CD4-positive, alpha-beta T cell treated with Interleukin-6 for 4 hours (primary cell): Measurements from ENCODE around the gene TRDN.
"Not testable (repeated sequence)": the region's sequence is repeated elsewhere in the genome, so short reads cannot be mapped to it uniquely, and the experiment has no call there.

Source experiments
- DNase-seq: peaks from one replicate; pipeline ENCODE4 v3.0.0-alpha.2; 2020; ENCODE audit warnings: mixed read lengths

TRDN gene

GRCh38 chr6:123393331-123393730 lies 243.4 kb downstream of the TRDN start:
- DNase-seq, result no peak

GRCh38 chr6:123383718-123384117 lies 253.0 kb downstream of the TRDN start:
- no peak for DNase-seq

GRCh38 chr6:123380257-123380656 lies 256.5 kb downstream of the TRDN start:
- no peak for DNase-seq

- DNase-seq, result no peak
Observed at GRCh38 chr6:123372737-123373136, 264.0 kb downstream of the TRDN start.

GRCh38 chr6:123363912-123364311 lies 272.8 kb downstream of the TRDN start:
- DNase-seq, result no peak

GRCh38 chr6:123360359-123360758 lies 276.4 kb downstream of the TRDN start:
- no peak for DNase-seq

GRCh38 chr6:123352705-123353104 lies 284.0 kb downstream of the TRDN start:
- no peak for DNase-seq

GRCh38 chr6:123352279-123352678 lies 284.5 kb downstream of the TRDN start:
- DNase-seq, result no peak

- no peak for DNase-seq
Observed at GRCh38 chr6:123343836-123344235, 292.9 kb downstream of the TRDN start.

- DNase-seq, result no peak
Observed at GRCh38 chr6:123338394-123338793, 298.4 kb downstream of the TRDN start.

GRCh38 chr6:123333000-123333756 lies 303.6 kb downstream of the TRDN start:
- DNase-seq, result no peak

GRCh38 chr6:123332070-123332469 lies 304.7 kb downstream of the TRDN start:
- DNase-seq, result no peak

GRCh38 chr6:123329337-123329736 lies 307.4 kb downstream of the TRDN start:
- no peak for DNase-seq

GRCh38 chr6:123323452-123324329 lies 313.1 kb downstream of the TRDN start:
- DNase-seq, result no peak

- no peak for DNase-seq
Observed at GRCh38 chr6:123321020-123321419, 315.7 kb downstream of the TRDN start.

GRCh38 chr6:123316733-123317323 lies 319.9 kb downstream of the TRDN start:
- no peak for DNase-seq

GRCh38 chr6:123314459-123314858 lies 322.3 kb downstream of the TRDN start:
- DNase-seq, result not testable (repeated sequence)

GRCh38 chr6:123309130-123309529 lies 327.6 kb downstream of the TRDN start:
- DNase-seq, result no peak

GRCh38 chr6:123306334-123306733 lies 330.4 kb downstream of the TRDN start:
- no peak for DNase-seq

GRCh38 chr6:123295672-123296071 lies 341.1 kb downstream of the TRDN start:
- DNase-seq, result no peak

GRCh38 chr6:123295181-123295580 lies 341.6 kb downstream of the TRDN start:
- DNase-seq, result no peak

GRCh38 chr6:123288649-123289048 lies 348.1 kb downstream of the TRDN start:
- DNase-seq, result no peak

- DNase-seq, result no peak
Observed at GRCh38 chr6:123276546-123276980, 360.2 kb downstream of the TRDN start.

GRCh38 chr6:123263981-123264380 lies 372.8 kb downstream of the TRDN start:
- DNase-seq, result no peak
